ENCODE results near the gene SUN5.
"Not testable (repeated sequence)": the region's sequence is repeated elsewhere in the genome, so short reads cannot be mapped to it uniquely, and the experiment has no call there.

Gene SUN5

GRCh38 chr20:33004141-33004751 is at the start of gene SUN5:
TSS of gene SUN5 (minus strand) at chr20:33004433. CDS start at chr20:33004340, 93 bp downstream.
- DNase-seq = no peak

GRCh38 chr20:33053291-33054106 is 49.3 kb upstream of the SUN5 start, which contains the start of gene BPIFB3:
TSS of gene BPIFB3 (plus strand) at chr20:33053903. CDS start at chr20:33055436, 1,533 bp downstream.
- no peak for DNase-seq

- no peak for DNase-seq
These were observed 47.1 kb upstream of the SUN5 start for GRCh38 chr20:33051333-33051732.

GRCh38 chr20:33046412-33046811 is 42.2 kb upstream of the SUN5 start:
- DNase-seq = no peak

- not testable (repeated sequence) for DNase-seq
These were observed 41.0 kb upstream of the SUN5 start for GRCh38 chr20:33045129-33045721.

GRCh38 chr20:33043731-33044181 is 39.5 kb upstream of the SUN5 start:
- no peak for DNase-seq

- no peak for DNase-seq
These were observed 38.9 kb upstream of the SUN5 start for GRCh38 chr20:33042983-33043730.

GRCh38 chr20:33042430-33042829 is 38.2 kb upstream of the SUN5 start:
- no peak for DNase-seq

GRCh38 chr20:33038243-33038642 is 34.0 kb upstream of the SUN5 start:
- DNase-seq = no peak

- no peak for DNase-seq
These were observed 33.2 kb upstream of the SUN5 start for GRCh38 chr20:33037456-33037855.

- DNase-seq = no peak
These were observed 30.8 kb upstream of the SUN5 start for GRCh38 chr20:33034901-33035492.

GRCh38 chr20:33034115-33034514 is 29.9 kb upstream of the SUN5 start:
- DNase-seq = no peak

GRCh38 chr20:33033381-33033780 is 29.1 kb upstream of the SUN5 start:
- DNase-seq = no peak

- DNase-seq = no peak
These were observed 28.3 kb upstream of the SUN5 start for GRCh38 chr20:33032555-33032954.

GRCh38 chr20:33031531-33031930 is 27.3 kb upstream of the SUN5 start, which contains the start of gene BPIFB6:
TSS of gene BPIFB6 (plus strand) at chr20:33031648. CDS start at chr20:33031648, 0 bp downstream.
- no peak for DNase-seq

GRCh38 chr20:33030569-33030968 is 26.3 kb upstream of the SUN5 start:
- DNase-seq = no peak

GRCh38 chr20:33030076-33030475 is 25.8 kb upstream of the SUN5 start:
- DNase-seq = no peak

GRCh38 chr20:33028875-33029274 is 24.6 kb upstream of the SUN5 start:
- DNase-seq = no peak

GRCh38 chr20:33027769-33028751 is 23.8 kb upstream of the SUN5 start:
- no peak for DNase-seq

GRCh38 chr20:33026779-33027759 is 22.8 kb upstream of the SUN5 start:
- no peak for DNase-seq
